Measurements from ENCODE around the gene NKAIN2. TPM values are rescaled to one million over a fixed set of nuclear protein-coding genes. Genes with fewer than 3 reads are reported as not detected.

The NKAIN2 gene
- total RNA-seq, 3 donors from 2014 or later = 0.48 to 1.8 TPM; not detected in 1

DNA sequence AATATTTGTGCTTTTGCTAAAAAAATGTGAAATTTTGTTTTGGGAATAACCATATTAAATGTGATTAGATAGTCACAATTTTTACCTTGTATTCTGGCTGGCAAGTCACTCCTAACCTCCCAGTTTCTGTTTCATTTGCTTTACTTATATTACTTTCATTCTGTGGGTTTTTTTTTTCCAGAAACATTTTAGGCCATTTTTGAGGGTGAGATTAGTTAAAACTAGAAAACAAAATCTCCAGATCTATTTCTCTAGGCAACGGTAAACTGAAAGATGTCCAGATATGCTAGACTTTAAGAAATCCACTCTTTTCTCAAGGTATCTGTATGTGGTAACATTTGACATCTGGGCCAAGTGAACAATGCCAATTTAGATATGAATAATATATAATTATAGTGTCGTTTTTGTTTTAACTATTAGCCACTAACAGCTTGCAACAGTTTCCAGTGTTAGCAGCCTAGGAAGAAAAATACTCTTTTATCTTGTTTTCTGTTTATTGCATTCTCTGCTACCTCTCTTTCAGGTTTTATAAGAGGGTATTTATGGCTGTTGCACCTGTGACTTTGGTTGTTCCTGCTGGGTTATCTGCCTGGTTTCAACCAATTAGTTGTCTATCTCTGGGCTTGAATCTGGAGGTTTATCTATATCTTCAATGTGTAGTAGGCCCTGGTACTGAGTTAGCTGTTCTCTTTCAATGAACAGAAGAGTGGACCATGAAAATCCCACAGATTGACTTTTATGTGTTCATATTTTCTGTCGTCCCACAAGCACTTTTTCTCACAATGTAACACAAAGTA is 260.9 kb downstream of the NKAIN2 start:
- no peak for DNase-seq (ENCODE audit: low spot score in 2 of 2)
- Histone ChIP-seq H3K4me3 (no peak overlapping the region), H3K27me3 (no peaks in the 10 kb centered on the region), H3K36me3 (no peaks in the 10 kb centered on the region), H3K4me1 (no peaks in the 10 kb centered on the region), H3K27ac (no peak overlapping the region), H3K9me3 (no peaks in the 10 kb centered on the region)
- intact Hi-C loops (cut with DNase I; ENCODE audit: low total_unique reads) = no loop called here
- no peak for TF ChIP-seq POLR2AphosphoS5 (IDR thresholded peaks at IDR 0.05)
- TF ChIP-seq, protein P1, sequence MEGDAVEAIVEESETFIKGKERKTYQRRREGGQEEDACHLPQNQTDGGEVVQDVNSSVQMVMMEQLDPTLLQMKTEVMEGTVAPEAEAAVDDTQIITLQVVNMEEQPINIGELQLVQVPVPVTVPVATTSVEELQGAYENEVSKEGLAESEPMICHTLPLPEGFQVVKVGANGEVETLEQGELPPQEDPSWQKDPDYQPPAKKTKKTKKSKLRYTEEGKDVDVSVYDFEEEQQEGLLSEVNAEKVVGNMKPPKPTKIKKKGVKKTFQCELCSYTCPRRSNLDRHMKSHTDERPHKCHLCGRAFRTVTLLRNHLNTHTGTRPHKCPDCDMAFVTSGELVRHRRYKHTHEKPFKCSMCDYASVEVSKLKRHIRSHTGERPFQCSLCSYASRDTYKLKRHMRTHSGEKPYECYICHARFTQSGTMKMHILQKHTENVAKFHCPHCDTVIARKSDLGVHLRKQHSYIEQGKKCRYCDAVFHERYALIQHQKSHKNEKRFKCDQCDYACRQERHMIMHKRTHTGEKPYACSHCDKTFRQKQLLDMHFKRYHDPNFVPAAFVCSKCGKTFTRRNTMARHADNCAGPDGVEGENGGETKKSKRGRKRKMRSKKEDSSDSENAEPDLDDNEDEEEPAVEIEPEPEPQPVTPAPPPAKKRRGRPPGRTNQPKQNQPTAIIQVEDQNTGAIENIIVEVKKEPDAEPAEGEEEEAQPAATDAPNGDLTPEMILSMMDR (IDR thresholded peaks at IDR 0.05) = no peak
- TF ChIP-seq POLR2A (IDR thresholded peaks at IDR 0.05) = no peak

DNA sequence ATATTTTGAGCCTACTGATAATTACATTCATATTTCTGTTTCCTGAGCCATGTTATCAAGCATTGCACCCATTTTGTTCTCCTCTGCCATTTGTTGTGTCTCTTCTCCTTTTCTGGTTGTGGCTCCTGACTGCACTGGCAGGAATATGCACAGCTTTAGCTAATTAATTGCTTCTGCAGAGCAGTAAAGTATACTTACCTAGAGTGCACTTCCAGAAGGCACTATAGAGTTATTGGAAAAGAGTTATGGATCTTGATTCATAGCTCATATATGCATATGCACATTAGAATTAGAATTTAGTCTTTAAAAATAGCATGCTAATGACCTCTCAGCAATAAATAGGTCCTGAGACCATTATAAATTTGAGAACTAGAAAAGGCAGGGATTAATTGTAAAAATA is 262.6 kb downstream of the NKAIN2 start:
- no peaks in the 10 kb centered on the region for H3K9me3 ChIP-seq
- DNase-seq (ENCODE audit: low spot score in 2 of 2) = no peak
- H3K4me3 ChIP-seq = no peak overlapping the region
- H3K36me3 ChIP-seq = no peaks in the 10 kb centered on the region
- intact Hi-C loops (cut with DNase I; ENCODE audit: low total_unique reads) = no loop called here
- no peak overlapping the region for H3K27ac ChIP-seq
- H3K4me1 ChIP-seq = no peaks in the 10 kb centered on the region
- no peaks in the 10 kb centered on the region for H3K27me3 ChIP-seq
- TF ChIP-seq POLR2AphosphoS5 (IDR thresholded peaks at IDR 0.05) = no peak
- TF ChIP-seq POLR2A (IDR thresholded peaks at IDR 0.05) = no peak
- TF ChIP-seq, protein P1 (IDR thresholded peaks at IDR 0.05) = no peak

DNA sequence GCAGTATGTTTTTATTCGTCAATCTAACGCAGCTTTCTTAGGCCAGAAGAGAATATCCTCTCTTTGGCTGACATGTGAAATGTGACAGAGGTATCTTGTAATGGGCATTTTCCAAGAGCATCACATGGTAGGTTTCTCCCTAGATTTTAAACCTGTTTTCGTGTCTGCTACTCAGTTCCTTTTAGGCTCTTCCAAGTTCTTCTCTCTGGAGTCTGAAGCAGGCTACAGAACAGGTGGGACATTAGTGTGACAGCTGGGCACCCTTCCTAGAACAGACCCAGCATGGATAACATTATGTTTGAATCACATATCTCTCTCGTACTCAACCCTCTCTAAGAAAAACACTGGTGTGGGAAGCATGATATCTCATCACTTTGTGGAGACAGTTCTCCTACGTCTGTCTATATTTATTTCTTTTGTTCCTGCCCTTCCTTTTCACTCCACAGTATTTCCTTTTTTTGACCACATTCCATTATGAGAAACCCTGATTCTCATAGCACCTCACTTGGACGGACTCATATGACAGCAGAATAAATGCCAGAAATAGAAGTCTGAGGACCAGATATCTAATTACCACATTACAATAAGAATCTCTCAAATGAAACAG is 263.4 kb downstream of the NKAIN2 start:
- intact Hi-C loops (cut with DNase I; ENCODE audit: low total_unique reads) = no loop called here
- Histone ChIP-seq H3K27ac (no peak overlapping the region), H3K4me1 (no peaks in the 10 kb centered on the region), H3K9me3 (no peaks in the 10 kb centered on the region), H3K27me3 (no peaks in the 10 kb centered on the region), H3K36me3 (no peaks in the 10 kb centered on the region), H3K4me3 (no peak overlapping the region)
- no peak for DNase-seq (ENCODE audit: low spot score in 2 of 2)
- TF ChIP-seq, protein P1 (IDR thresholded peaks at IDR 0.05) = no peak
- no peak for TF ChIP-seq POLR2A (IDR thresholded peaks at IDR 0.05)
- TF ChIP-seq POLR2AphosphoS5 (IDR thresholded peaks at IDR 0.05) = no peak

DNA sequence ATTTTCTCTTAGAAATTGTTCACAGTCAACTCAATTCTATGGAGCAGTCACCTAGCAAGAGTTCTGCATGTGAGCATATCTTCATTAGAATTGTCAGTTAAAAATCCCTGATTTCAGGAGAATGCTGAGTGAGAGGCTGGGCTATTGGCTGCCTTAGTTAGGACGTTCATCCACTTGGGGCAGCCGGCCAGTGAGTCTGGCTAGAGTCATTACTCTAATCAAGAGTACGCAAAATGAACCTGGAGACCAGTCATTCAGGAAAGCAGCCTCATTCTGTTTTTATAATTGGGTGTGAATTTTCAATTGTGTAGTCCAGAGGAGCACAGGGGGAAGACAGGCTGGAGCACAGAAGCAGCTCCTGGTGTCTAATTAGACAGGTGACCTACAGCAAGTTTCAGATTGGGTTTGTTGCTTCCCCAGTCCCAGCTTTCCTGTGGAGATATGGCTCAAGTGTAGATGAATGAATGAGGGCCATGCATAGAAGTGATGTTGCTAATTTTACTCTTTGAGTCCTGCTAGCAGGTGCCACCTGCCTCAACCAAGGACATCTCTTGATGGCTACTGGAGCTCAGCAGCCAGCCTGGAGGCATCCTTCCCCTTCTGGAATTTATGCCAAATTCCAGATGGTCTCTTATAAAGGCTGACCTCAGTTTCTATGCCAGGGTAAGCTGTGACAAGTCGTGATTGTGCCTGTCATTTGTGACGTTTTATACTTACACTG is 265.7 kb downstream of the NKAIN2 start:
- no peak overlapping the region for H3K27ac ChIP-seq
- DNase-seq (ENCODE audit: low spot score in 2 of 2) = no peak
- H3K4me3 ChIP-seq = no peak overlapping the region
- intact Hi-C loops (cut with DNase I; ENCODE audit: low total_unique reads) = no loop called here
- no peaks in the 10 kb centered on the region for H3K4me1 ChIP-seq
- H3K36me3 ChIP-seq = no peaks in the 10 kb centered on the region
- H3K9me3 ChIP-seq = no peaks in the 10 kb centered on the region
- no peaks in the 10 kb centered on the region for H3K27me3 ChIP-seq
- TF ChIP-seq, protein P1 (IDR thresholded peaks at IDR 0.05) = no peak
- TF ChIP-seq POLR2AphosphoS5 (IDR thresholded peaks at IDR 0.05) (no peak), POLR2A (IDR thresholded peaks at IDR 0.05) (no peak)

DNA sequence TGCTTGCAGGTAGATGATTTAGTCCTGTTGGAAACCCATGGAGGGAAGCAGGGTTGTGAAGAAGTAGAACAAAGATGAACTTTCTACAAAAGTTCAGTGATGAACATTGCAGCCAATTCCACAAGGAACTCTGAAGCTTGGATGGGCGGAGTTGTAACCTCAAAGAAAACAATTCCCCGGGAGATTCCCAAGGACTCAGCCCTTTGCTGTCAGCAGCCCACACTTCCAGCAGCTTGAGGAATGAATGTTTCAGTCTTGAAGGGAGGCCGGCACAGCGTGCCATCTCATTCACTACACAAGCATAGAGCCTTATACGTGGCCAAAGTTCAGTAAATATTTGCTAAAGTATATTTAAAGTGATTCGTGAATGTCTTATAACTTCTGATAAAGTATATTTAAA is 269.4 kb downstream of the NKAIN2 start:
- intact Hi-C loops (cut with DNase I; ENCODE audit: low total_unique reads) = no loop called here

More for the DNA sequence above, 269.4 kb downstream of the NKAIN2 start:
- H3K27ac ChIP-seq = no peak overlapping the region
- H3K36me3 ChIP-seq = no peaks in the 10 kb centered on the region
- no peak for DNase-seq (ENCODE audit: low spot score in 2 of 2)
- no peaks in the 10 kb centered on the region for H3K27me3 ChIP-seq
- no peaks in the 10 kb centered on the region for H3K9me3 ChIP-seq
- no peak for TF ChIP-seq POLR2AphosphoS5 (IDR thresholded peaks at IDR 0.05)
- TF ChIP-seq POLR2A (IDR thresholded peaks at IDR 0.05) = no peak
- H3K4me1 ChIP-seq = no peaks in the 10 kb centered on the region
- H3K4me3 ChIP-seq = no peak overlapping the region

Measured in breast epithelium (tissue), 4 donors.